ENCODE results near the gene TTC13.

Gene TTC13

DNA sequence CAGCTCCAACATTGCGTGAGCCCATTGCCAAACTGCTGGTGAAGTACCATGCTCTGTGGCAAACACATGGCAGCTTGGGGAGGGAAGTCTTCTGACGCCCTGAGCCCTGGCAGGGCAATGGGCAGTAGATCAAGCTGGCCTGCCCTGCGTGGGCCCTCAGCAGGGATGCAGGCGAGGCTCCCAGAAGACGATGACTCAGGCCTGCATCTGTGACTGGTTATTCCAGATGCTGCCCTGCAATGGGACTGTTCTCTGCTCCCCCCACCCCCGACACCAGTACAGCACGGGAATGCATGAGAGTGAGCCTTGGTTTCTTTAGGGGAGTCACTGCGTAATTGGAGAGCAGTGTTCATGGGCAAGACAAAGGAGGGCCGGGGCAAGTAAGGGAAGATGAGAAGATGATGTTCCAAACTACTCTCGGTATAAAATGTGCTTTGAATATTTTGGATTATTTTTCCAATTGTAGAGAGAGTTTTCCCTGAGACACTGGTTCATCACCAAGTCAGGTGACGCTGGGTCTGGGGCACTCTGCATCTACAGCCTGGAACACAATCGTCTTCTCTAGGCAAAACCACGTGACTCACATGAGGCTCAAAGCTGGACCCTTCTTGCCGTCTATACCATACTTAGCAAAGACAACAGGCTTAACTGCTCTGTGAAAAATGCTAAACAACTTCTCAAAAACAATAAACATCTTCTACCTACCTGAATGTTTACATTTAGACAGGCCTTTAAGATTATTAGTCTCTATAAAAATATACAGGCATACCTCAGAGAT, 101.3 kb downstream of the TTC13 start:
- no peak for DNase-seq (ENCODE audit: low read depth in 3 of 3, low spot score in 1 of 3)

DNA sequence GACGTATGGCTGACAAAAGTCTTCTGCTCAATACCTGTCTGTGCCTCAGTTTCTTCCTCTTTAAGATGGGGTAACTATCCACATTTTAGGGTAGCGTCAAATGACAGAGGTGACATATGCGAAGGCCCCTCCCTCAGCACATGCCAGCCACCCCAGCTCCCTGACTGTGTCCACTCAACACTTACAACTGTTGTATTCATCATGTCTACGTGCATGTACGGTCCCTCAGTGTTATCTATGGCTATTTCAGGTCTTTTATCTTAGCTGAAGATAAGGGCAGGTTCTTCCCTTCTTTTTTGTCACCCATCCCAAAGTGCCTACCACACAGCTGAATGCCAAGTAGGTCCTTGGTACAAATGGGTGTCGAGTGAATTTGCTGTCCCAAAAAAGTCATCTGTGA, 102.0 kb downstream of the TTC13 start:
- no peak for DNase-seq (ENCODE audit: low read depth in 3 of 3, low spot score in 1 of 3)

DNA sequence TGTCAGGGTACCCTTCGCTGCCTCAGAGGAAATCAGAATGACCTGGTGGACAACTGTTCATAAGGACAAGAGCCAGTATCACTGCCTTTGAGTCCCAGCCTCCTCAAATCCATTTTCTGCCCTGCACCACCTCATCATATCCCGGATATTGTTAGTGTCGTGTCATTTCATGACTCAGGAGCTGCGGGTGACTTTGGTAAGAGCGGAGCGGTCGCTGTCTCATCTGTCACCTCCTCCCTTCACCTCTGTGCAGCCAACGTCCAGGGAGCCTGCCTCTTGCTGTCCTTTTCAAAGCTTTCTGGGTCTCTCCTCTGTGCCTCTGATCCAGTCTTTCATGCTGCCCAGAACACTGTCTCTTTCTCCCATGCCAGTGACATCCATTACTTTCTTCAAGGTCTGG, 103.3 kb downstream of the TTC13 start:
- DNase-seq (ENCODE audit: low read depth in 3 of 3, low spot score in 1 of 3): no peak

DNA sequence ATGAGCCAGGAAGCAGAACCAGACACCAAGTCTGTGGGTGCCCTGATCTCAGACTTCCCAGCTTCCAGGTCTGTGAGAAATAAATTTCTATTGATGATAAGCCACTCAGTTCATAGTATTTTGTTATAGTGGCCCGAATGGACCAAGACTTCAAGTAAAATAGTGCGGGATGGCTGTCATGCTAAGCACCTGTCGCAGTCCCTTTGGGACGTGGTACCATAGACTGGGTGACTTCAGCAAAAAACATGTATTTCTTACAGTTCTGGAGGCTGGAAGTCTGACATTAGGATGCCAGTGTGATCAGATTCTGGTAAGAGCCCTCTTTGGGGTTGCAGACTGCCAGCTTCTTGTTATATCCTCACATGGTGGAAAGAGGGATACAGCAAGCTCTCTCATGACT, 107.7 kb downstream of the TTC13 start:
- no peak for DNase-seq (ENCODE audit: low read depth in 3 of 3, low spot score in 1 of 3)

DNA sequence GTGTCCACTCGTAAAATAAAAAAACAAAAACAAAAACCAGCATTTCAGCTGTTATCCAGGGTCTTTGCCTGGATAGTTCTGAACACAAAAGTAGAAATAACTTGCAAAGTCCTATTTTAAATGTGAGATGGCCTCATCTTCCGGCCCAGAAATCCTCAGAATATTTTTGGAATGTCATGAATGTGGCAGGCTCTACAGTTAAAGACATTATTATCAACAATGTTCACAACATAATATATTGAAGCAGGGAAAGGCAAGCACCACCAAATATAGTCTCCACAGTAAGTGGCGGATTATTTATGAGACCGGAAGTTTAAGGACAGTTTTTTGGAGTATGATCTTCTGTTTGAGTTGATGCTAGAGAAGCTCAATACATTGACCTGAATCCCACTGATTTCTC, 109.2 kb downstream of the TTC13 start:
- DNase-seq (ENCODE audit: low read depth in 3 of 3, low spot score in 1 of 3): no peak

DNA sequence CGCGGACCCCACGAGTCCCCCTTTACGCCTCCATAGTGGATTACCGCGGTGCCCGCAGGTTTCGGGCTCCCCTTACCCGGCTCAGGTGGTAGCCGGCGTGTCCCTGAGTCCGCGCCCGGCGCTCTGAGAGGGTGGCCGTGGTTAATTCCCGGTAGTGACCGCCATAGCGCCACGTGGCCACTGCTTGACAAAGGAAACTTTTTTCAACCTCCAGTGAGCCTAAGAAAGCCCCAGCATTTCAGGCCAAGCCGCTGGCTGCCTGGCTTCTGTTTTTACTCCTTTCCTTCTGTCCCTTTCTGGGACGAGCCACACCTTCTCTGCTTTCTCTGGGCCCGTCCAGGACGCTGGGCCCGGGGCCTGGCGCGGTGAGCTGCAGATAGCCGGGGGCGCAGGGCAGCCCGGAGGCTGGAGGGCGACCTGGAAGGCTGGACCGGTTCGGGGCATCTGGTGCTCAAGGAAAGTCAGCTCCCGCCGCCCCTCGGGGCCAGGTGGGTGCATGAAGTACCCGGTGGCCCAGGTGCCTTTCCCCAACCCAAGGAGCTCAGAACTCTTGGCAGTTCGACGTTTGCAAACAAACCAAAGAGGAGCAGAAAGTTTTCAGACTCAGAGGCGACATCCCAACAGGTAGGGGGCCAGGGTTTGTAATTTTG, 109.8 kb downstream of the TTC13 start:
- no peak for DNase-seq (ENCODE audit: low read depth in 3 of 3, low spot score in 1 of 3)

DNA sequence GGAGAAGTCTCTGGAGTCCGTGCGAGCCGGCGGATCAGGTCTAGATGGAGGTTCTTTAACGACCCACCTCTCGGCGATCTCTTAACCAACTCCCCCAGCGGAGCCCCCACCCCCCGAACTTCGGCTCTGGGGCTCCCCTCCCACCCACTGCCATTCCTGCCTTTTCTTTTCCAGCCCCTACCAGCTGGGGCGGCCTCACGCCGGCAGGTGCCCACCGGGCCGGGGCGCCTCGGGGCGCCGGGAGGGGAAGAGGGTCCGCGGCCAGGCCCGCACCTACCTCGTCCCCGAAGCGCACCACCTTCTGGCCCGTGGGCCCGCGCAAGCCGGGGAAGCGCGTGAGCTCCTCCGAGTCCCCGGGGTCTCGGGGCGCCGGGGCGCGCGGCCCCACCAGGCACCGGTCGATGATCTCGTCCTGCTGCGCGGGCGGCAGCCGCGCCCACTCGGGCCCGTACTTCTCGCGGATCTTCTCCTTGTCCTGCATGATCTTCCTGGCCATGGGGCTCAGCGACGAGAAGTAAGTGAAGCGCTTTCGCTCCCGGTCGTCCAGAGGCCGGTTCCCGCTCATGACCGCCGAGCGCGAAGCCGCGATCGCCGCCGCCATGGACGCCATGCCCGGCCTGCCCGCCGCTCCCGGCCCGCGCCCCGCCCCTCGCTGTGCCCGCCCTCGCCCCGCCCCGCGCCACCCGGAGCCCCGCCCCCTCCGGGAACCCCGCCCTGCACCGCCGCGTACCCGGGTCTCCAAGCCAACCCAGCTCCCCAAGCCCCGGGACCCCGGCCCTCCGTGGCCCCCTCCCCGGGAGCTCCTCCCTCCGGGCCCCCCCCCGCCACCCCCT, 110.5 kb downstream of the TTC13 start, which contains the start of gene C1orf198:
C1orf198 (minus strand) TSS at position 619 of the 833 bp plus-strand sequence; CDS start at position 610, 9 bp downstream.
- DNase-seq (ENCODE audit: low read depth in 3 of 3, low spot score in 1 of 3): peak; percentile 30 to 78 (median 56)

DNA sequence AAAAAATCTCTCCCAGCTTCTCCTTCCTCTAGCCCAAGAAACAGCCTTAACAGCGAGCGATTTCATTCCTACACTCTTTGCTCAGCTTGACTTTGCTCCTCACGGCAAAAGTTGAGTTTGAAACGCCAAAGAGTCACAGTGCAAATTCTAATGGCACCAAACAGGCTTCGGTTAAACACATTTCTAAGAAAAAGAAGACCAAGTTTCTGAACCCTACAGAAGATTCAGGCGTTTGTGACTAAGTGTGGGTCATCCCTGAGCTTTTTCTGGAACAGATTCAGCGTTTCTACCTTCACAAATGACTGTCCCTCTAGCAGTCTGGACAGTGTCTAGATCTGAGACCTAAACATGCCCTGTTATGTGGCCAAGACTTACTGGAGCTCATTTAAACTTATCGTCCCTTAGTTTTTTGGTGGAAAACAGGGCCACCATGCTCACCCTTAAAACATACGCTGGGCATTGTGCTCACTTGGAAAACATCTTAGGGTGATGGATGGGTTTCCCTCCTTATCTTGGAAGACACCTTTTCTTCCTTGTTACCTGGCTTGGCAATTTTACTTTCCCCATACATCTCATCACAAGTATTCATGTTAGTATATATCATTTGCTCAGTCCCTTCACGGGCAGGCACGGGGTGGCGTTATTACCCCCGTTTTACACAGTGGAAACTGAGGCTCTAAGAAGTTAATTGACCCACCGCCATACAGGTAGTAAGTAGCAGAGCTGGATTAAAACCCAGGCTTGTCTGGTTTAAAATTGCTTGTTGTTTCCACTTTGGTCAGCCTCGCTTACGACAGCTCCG, 111.4 kb downstream of the TTC13 start:
- no peak for DNase-seq (ENCODE audit: low read depth in 3 of 3, low spot score in 1 of 3)

DNA sequence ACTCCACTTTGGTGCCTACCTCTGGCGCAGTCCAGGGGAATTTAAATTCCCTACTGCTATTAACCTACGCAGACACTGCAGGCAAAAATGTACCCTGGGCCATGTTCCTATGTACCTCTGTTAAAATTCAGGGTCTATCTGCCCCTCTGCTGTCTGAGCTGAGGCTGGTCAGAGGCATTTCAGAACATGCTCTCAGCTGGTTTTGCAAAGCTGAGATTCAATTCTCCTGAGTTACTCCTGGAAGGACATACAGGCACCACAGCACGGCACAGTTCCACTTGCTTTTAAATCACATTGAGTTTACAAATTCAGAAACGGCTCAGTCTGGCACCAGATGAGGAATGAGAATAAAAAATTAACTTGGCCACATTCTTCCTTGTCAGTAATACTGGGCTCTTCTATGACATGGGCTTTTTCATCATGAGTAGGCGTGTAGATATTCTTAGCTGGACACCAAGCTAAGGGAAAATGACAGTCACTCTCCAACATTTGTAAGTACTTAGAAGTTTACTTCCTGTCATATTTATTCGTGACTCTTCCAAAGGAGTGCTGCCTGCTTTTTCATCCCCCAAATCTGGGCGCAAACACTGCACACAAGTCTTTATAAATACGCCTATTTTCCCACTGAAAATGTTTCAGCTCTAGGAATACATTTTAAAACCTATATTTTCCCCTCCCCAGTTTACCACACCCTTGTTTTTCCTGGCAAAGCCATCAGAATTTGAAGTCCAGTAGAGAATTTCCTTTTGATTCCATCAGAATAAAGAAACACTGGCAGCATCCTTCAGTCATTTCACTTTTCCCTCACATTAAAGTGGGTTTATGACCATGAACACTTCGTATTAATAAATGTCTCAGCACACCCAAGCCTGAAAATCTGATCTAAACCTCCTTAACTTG, 112.2 kb downstream of the TTC13 start:
- DNase-seq (ENCODE audit: low read depth in 3 of 3, low spot score in 1 of 3): no peak

DNA sequence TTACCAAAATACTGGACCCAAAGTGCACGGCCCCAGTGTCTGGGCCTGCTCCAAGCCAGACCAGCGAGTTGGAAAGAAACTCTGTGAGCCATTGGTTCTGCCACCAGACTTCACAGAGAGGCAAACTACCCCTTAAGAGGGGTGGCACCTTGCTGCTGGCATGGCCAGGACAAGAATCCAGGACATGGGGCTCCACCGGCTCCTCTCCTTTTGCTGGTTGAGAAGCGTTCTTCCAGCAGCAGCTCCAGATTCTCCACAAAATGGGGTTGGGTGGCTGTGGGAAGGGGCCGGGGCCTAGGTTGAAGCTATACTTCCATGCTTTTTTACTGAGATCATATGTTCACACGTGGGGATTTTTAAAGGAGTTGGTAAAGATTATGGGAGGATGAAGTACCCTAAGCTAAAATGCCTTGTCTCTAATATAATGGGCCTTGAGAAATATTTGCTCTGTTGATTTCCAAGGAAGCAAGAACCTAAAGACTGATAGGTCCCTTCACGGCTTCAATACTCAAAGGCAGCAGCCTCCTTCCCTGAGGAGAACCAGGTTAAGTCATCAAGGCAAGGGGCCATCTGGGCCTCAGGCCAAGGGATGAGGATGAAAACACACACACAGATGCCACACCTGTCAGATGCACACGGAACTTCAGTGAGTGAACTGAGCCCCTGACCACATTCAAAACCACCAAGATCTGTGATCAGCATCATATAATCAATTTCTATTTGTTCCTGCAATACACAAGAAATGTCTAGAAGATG, 113.4 kb downstream of the TTC13 start:
- DNase-seq (ENCODE audit: low read depth in 3 of 3, low spot score in 1 of 3): no peak

DNA sequence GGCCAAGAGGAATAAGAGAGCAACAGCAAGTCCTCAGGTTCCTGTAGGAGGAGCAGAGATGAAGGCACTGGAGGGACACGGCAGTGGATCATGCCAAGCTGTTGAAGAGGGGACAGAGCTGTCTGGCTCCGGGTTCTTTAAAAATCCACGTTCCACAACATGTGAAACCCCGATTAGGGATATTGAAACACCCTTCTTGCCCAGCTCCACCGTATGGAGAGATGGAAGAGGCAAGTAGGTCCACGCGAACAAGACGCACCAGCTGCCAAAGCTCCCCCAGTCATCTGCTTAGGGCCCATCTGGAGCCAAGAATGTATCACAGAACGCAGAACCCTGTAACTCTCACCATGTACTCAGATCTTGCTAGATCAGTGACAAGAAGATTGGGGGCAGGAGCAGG, 114.2 kb downstream of the TTC13 start:
- no peak for DNase-seq (ENCODE audit: low read depth in 3 of 3, low spot score in 1 of 3)

DNA sequence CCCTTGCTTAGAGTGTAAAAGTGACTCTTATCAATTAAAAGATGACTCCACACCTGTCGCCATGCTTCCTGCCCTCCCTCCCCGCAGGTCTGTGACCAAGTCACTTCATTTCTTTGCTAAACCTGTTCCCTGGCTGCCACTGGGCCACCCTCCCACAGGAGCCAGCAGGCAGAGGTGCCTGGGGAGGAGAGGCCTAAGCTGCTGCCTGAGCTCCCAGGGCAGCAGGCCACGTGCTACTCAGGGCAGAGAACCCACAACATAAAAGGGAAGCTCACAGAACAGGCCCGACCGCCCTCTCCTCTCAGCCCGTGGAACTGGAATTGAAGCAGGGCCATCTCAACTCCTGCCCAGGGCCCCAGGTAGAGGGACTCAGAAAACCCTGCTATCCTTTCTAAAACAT, 115.2 kb downstream of the TTC13 start:
- DNase-seq (ENCODE audit: low read depth in 3 of 3, low spot score in 1 of 3): no peak

DNA sequence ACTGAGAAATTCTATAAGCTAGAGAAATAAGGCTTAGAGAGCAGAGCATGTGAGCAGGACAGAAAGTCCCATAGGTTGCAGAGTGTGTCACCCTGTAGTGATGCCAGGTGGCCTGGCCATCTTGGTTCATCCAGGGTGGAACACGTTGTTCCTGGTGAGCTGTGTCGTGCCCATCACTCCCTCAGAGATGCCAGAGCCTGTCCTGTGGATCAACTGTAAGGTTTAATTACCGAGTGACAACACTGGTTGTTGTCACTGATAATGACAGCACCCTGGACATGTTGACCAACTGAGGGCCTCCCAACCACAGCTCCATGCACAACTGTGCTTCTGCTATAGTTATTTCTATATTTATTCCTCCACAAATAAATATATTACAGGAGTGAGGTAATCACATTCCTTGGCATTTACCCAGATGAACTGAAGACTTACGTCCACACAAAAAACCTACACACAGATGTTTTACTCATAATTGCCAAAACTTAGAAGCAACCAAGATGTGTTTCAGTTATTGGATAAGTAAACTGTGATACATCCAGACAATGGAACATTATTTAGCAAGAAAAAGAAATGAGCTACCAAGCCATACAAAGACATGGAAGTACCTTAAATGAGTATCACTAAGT, 116.6 kb downstream of the TTC13 start:
- DNase-seq (ENCODE audit: low read depth in 3 of 3, low spot score in 1 of 3): no peak

DNA sequence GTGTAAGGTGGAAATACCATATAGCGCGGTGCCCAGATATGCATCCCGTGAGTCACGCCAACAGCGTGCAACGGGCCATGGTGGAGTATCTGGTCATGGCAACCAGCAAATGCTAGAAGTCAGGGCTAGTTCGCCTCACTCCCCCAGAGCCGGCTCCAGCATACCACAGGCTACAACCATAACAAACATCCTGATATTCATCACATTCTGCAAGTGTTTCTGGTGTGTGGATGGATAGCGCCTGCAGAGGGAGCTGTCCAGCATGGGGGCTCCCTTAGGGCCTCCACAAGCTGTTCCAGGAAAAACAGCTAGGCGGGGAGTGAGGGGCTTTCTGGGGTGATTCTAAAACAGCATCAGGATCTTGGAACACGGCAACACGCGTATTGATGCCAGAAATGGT, 117.2 kb downstream of the TTC13 start:
- no peak for DNase-seq (ENCODE audit: low read depth in 3 of 3, low spot score in 1 of 3)

DNA sequence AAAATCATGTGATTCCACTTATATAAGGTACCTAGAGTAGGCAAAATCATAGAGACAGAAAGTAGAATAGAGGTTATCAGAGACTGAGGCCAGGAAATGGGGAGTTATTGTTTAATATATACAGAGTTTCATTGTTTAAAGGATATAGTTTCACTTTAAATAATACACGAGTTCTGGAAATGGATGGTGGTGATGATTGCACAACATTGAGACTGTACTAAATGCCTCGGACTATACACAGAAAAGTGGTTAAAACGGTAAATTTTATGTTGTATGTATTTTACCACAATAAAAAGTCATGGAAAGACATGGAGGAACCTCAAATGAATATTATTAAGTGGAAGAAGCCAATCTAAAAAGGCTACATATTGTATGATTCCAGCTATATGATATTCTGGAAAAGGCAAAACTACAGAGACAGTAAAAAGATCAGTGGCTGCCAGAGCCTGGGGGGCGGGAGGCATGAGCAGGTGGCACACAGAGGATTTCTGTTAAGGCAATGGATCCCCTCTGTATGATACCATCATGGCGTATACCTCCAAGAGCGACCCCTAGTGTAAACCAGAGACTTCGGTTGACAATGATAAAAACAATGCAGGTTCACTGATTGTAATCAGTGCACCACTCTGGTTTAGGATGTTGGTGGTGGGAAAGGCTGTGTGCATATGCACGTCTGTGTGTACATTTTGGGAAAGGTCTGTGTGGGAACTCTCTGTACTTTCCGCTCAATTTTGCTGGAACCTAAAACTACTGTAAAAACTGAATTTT, 117.9 kb downstream of the TTC13 start:
- DNase-seq (ENCODE audit: low read depth in 3 of 3, low spot score in 1 of 3): no peak

DNA sequence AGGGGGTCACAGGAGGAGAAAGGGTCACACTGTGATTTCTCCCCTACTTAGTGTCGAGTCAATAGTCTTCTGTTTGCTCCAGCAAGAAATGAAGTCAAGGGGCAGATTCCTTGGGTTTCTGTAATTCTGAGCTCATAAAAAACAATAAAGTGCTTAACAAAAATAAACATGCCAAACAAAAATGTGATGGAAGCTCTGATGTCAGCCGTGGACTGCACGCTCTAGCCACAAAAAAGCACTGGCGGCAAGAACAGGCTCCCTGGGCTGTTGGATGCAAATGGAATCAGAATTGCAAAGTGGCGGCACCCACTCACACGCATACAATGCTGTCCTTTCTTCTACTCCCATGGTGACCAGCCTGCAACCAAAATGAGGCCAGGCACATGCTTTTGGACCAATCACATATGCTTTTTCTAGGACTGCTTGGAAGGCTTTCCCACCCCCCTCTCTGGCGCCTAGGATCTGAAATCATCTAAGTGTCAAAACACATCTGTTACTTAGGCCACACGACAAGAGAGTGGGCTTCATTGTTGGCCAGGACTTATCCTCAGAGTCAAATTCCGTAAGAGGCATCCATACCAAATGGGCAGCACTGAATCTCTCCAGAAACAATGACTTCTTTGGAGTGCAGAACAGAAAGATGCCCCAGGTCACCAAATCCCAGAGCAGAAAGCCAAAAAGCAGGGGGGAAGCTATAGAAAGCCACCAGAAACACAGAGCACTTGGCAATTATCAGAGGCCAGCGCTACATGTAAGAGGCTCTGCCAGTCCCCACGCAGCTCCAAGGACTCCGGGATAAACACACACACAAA, 119.5 kb downstream of the TTC13 start:
- DNase-seq (ENCODE audit: low read depth in 3 of 3, low spot score in 1 of 3): no peak

DNA sequence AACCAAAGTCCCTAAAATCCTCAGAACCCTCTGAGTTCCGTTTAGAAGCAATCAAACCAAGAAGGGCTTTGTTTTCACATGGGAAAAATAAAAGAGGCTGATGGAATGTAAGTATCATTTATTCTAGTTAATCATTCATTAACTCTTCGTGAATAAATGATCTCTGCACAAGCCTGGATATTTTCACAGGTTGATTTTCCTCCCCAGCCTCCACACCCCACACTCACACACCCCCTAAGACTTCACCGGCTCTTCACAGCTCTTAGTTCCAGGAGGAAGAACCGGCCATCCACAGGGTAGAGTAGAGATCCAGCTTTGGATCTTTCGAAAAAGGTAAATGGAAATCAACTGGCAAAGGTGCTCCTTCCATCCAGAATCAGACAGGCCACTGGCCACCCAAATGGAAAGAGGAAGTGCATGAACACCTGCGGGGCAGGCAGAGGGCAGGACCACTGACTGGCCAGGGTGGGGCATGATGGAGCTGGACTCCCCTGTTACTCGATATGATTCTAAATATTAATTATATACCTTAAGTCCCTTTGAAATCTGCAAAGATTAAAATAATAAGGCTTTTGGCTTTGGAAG, 120.3 kb downstream of the TTC13 start:
- no peak for DNase-seq (ENCODE audit: low read depth in 3 of 3, low spot score in 1 of 3)
